NCI-H187 treated with DMSO at 0.1 percent for 48 hours (cell line): Measurements from ENCODE around the gene NEURL2.

Experiments
- DNase-seq: peaks from one replicate; lab custom pipeline; 2025; lab: John Stamatoyannopoulos, UW

The NEURL2 gene

DNA sequence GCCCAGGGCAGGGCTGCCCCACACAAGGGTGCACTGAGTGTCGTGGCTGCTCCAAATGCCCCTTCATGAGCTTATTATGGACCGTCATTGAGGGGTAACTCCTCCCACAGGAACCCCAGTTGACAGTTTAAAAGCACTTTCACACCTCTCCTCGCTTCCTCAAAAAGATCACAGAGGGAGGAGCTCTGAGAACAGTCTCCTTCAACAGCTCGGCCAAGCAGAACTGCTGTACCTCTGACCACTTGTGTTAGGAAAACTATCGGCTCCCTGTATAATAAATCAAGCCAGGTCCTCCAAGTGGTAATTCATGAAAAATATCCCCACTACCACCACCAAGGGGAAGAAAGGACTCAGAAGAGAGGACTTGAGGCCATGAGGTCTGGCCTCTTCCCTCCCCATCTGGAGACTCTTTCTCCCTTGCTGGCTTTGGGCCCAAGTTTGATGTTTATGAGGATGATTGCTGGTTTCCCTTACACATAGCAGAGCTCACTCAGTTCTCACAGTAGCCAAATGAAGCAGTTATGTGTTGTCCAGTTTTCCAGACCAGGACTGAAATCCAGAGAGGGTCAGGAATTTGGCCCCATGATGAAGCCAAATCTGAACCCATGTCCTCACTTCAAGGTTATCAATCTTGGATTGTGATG, 48.7 kb downstream of the NEURL2 start:
- DNase-seq, result no peak

DNA sequence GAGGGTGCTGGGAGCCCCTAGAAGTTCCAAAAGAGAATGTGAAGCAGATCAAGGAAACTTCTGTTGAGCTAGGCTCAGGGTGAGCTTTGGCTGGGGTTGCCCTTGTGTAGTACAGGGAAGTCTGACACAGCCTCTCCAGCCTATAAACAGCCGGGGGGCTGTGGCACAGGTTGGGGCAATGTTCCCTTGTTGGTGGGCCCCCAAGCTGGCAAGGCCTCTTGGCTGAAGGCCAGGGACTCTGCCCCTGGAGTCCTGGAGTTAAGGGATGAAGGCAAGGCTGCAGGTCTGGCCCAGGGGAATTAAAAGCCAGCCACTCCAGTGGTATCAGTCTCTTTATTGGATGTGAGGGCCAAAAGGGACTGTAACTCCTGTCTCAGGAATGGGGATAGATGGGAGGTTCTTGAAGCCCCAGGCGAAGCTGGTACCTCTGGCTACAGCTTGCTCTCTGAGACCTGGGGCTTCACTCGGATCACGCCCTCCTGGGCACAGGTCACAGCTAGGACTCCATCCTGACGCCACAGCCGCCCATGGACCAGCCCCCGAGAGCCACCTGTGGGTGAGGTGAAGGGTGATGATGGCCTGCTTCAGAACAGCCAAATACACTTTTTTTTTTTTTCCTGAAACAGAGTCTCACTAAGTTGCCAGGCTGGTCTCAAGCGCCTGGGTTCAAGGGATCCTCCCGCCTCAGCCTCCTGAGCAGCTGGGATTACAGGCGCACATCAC, 49.4 kb downstream of the NEURL2 start:
- no peak for DNase-seq

DNA sequence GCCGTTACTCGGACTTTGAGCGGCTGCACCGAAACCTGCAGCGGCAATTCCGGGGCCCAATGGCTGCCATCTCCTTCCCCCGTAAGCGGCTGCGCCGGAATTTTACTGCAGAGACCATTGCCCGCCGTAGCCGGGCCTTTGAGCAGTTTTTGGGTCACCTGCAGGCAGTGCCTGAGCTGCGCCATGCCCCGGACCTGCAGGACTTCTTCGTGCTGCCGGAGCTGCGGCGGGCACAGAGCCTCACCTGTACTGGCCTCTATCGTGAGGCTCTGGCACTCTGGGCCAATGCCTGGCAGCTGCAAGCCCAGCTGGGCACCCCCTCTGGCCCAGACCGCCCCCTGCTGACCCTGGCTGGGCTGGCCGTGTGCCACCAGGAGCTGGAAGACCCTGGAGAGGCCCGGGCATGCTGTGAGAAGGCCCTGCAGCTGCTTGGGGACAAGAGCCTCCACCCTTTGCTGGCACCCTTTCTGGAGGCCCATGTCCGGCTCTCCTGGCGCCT, 50.3 kb downstream of the NEURL2 start:
- no peak for DNase-seq
